HEK293T (cell line): ENCODE results near the gene KRT38.

Experiments
- ARNT ChIP-seq: fragments of 450-650 bp; IDR thresholded peaks from 2 replicates; pipeline ENCODE4 v1.6.1; 2017; ENCODE audit warnings: mild to moderate bottlenecking
- BHLHE40 ChIP-seq: fragments of 450-650 bp; IDR thresholded peaks from 2 replicates; pipeline ENCODE4 v1.6.1; 2016; ENCODE audit warnings: mild to moderate bottlenecking, moderate library complexity, borderline replicate concordance
- CTBP1 ChIP-seq: fragments of 450-650 bp; IDR thresholded peaks from 2 replicates; pipeline ENCODE4 v1.6.1; 2016; ENCODE audit warnings: borderline replicate concordance
- FOXA1 ChIP-seq: fragments of 450-650 bp; IDR thresholded peaks from 2 replicates; pipeline ENCODE4 v1.6.1; 2016; ENCODE audit warnings: mild to moderate bottlenecking
- FOXM1 ChIP-seq: fragments of 450-650 bp; IDR thresholded peaks from 2 replicates; pipeline ENCODE4 v1.6.1; 2017; ENCODE audit warnings: mild to moderate bottlenecking, borderline replicate concordance
- NFRKB ChIP-seq: fragments of 450-650 bp; IDR thresholded peaks from 2 replicates; pipeline ENCODE4 v1.6.1; 2016; ENCODE audit warnings: mild to moderate bottlenecking, moderate library complexity
- PKNOX1 ChIP-seq: fragments of 450-650 bp; IDR thresholded peaks from 2 replicates; pipeline ENCODE4 v1.6.1; 2016
- TARDBP ChIP-seq: fragments of 450-650 bp; IDR thresholded peaks from 2 replicates; pipeline ENCODE4 v1.6.1; 2016

- no peak for TF ChIP-seq FOXA1
- no peak for TF ChIP-seq BHLHE40
- TF ChIP-seq NFRKB: no peak
- TF ChIP-seq CTBP1: no peak
- TF ChIP-seq ARNT: no peak
- TF ChIP-seq PKNOX1: no peak
- TF ChIP-seq FOXM1: no peak
- TF ChIP-seq TARDBP: no peak
These were observed 14.5 kb upstream of the KRT38 start for GRCh38 chr17:41455236-41455635.
